ENCODE results near the gene YKT6.

YKT6 gene

DNA sequence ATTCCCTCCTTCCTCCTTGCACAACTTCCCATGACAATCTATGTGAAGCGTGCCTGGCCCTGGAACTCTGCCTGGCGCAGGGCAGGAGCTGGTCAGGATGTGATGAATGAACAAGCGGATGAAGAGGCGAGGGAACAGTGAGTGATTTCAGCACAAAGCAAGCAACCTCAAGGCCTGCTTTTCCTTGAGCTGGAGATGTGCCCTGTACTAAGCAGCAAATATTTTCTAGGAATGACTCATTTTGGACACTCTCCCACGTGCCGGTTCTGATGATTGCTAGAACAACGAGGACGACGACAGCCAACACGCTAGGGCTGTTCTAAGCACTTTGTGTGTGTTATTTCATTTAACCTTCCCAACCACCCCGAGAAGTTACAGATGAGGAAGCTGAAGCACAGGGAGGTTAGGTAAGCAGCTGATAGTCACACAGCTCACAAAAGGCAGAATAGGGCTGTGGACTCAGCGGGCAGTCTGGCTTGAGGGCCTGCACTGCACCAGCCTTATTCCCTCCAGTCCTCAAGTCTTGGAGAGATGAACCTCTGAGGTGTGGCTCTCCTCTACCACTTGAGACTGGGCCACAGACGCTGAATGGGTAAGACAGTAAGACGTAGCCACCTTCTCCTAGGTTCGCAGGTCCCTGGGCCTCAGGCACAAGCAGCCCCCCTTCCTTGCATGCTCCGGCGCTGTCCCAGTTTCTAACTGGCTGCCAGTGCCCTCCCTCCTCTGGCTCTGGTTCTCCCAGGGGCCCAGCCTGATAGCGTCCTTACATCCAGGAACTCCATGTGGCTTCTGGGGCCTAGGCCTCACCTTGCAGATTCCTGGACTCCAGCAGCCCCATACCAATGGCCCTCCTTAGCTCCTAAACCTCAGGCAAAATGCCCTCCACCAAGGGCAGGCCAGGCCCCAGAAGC lies 59.0 kb downstream of the YKT6 start:
- Mint-ChIP-seq H3K4me1 (peaks cover 76% of the 10 kb centered on the region), H3K27me3 (no peaks in the 10 kb centered on the region), H3K27ac (peak overlapping the region; percentile 50 to 97), H3K9me3 (peaks cover 0 to 6% of the 10 kb centered on the region in 2 donors), H3K4me3 (peak overlapping the region in 1 of 2 donors; percentile 2)
- DNase-seq (no peak), ATAC-seq (no peak)

DNA sequence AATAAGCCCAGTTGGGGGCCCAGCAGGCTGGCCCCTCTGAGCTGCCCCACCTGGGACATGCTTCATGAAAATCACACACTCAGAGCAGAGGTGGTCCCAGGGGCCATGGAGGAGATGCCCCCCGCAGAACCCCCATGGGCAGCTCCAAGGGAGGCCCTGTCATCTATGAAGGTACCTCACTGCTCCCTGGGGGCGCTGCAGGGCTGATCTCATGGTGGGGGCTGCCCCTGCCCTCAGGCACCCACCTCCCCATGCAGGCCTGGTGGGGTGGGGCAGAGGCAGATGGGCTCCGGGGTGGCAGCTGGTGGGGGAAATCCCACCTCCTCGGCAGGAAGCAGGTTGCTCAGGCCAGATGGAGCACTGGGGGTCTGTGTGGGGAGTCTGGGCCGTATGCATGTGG lies 60.5 kb downstream of the YKT6 start:
- Mint-ChIP-seq H3K27ac (no peak overlapping the region), H3K4me1 (peaks cover 66% of the 10 kb centered on the region), H3K4me3 (peak overlapping the region in 1 of 2 donors; percentile 16), H3K27me3 (no peaks in the 10 kb centered on the region), H3K9me3 (peaks cover 0 to under 1% of the 10 kb centered on the region in 2 donors)
- DNase-seq = no peak
- no peak for ATAC-seq

DNA sequence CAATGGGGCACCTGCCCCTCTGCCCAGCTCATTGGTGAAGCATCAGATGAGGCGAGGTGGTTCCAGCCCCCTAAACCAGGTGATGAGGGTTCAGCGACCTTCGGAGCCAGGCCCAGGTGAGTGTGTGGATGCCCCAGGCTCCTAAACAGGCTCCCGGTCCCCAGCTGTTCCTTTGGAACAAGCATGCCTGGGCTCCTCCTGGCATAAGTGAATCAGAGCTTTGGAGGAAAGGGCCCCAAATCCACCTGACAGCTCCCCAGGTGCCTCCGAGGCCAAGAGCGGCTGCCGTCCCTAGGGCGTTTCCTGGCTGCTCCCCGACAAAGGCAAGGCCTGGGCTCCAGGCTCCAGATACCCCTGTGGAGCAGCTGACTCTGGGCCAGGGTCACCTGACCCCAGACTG lies 61.3 kb downstream of the YKT6 start:
- Mint-ChIP-seq H3K27ac (peak overlapping the region in 1 of 2 donors; percentile 46), H3K4me3 (no peak overlapping the region), H3K4me1 (peaks cover 58% of the 10 kb centered on the region), H3K9me3 (no peaks in the 10 kb centered on the region), H3K27me3 (no peaks in the 10 kb centered on the region)
- no peak for DNase-seq
- ATAC-seq = no peak

DNA sequence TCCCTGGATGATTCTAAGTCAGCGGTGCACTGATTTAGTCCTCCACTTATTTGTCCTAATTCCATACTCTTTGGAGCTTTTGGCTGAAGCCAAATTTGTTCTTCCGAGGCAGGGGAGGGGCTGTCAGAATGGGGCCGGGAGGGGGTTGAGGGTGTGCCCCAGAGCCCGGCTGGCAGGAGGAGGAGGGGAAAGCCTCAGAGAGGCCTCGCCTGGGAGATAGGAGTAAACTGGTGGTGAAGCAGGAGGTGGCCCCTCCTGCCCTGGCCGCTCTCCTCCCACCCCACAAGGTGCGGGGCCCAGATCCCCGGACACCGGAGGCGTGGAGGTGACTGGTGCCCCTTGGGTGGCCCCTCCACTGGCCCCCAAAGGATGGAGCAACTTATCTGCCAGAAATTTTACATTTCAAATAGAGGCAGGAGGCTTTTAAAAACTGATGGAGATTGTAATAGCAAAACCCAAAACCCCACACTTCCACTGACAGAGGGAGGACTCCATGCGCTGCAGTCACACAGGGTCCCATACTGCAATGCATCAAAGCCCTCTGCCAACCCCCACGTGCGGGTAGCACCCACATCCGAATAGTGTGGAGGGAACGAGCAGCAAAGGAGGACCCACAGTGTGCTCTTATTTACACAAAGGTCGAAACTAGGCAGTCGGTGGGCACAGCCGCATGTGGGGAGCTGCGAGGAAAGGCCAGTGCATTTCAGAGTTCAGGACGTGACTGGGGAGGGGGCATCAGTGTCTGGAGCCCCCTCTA lies 62.7 kb downstream of the YKT6 start:
- Mint-ChIP-seq H3K9me3 (no peaks in the 10 kb centered on the region), H3K4me3 (no peak overlapping the region), H3K4me1 (peaks cover 43% of the 10 kb centered on the region), H3K27ac (no peak overlapping the region), H3K27me3 (no peaks in the 10 kb centered on the region)
- ATAC-seq = no peak
- DNase-seq = no peak
